ENCODE results near the gene GREB1.
A peak's percentile ranks its signal among the peaks of the same experiment; 100 is the strongest.

Gene GREB1

DNA sequence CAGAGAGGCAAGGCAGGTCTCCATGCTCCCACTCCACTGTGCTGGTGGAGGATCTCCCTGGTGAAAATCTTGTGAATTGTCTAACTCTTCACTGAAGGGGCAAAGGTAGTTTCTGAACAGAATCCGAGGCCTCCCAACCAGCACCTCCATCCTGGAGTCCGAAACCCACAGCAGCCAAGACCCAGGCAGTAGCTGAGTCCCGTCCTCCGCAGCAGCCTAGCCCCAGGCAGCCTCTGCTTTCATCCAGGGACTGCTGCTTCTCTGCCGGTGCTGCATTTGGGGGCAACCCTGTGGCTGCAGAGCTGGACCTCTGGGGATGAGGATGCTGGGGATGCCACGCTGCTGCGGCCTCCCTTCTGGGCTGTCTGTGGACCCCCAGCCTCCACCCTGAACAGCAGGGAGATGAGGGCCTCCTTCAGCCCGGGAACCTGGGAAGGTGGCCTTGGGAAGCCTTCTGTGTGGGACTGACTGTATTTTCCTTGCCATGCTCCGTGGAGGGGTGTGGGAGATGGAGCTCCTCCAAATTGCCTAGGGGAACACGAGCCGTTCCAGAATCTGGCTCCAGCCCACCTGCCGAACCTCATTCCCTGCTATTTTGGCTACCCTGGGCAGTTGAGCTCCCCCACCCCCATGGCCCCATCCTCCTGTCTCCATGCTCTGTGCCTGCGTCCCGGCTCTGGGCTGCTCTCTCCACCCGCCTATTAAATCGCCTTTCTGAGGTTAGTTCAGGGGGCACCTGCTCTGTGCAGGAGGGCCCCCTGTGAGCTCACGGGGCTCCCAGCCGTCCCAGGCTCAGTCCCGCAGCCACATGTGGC is 48.2 kb downstream of the GREB1 start:
- DNase-seq, result no peak

DNA sequence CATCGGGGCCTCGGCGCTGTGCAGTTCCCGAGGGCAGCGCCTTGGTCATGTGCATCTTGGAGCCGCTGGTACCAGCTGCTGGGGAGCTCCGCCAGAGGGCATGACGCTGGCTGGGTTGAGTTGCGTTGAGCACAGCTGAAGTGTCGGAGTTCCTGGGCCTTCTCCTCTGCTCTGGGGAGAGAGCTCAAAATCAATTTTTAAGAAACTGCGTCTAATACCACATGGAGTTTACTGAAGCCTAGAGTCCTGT is 48.7 kb downstream of the GREB1 start:
- no peak for DNase-seq

DNA sequence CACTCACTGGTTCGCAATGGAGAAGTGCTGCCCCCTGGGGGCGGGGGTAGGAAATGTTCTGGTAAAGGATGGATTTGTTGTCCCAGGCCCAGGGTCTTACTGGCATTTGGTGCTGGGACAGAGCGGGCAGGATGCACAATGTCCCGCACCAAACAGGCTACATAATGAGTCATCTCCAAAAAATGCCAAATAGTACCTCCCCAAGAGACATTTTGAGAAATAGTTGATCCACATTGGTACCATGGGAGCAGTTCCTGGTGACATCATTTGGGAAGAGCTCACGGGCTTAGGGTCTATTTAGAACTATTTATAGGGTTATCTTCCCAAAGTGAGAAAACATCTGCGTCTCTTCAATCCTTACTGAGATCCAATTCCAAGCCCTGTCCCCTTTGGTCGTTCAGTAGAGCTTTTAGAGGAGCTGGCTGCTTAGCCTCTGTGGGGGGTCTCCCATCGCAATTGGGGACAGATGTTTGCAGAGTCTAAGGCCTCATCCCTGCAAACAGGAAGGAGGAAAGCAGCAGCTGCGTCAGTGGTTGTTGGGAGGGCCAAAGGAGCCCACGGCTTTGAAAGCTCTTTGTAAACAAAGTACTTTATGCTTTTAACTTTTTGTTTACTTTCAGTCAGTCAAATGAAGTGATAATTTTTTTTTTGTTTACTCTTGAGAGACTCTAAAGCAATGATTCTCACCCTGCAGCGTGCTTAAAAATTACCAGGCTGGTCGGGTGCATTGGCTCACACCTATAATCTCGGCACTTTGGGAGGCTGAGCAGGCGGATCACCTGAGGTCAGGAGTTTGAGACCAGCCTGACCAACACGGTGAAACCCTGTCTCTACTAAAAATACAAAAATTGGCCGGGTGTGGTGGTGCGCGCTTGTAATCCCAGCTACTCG is 49.3 kb downstream of the GREB1 start:
- peak; percentile 66 for DNase-seq

DNA sequence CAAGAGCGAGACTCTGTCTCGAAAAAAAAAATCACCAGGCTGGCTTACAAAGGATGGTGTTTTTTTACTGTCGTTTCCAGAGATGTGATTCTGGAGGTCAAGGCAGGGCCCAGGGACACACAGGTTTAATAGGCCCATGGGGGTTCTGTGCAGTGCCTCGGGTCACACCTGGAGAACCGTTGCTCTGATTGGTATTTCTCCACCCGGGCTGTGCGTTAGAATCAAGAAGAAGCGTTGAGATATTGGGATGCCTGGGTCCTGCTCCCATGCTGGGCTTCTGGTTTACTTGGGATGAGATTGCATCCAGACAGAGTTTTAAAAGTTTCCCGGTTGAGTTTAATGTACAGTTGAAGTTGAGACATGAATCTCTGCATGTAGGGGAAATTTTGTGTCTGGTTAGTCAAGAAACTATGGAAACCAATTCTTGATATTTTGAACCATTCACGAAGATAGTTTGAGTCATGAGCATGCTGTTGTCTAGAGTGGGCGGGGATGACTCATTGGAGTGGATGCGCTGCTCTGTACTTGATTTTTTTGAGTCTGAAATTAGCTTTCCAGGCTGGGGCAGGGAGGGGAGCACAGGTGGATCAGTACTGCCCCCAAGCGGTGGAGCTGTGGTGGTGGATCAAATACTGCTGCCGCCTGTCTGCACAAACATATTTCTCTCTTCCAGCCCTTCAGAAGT is 50.1 kb downstream of the GREB1 start:
- peak; percentile 78 for DNase-seq

DNA sequence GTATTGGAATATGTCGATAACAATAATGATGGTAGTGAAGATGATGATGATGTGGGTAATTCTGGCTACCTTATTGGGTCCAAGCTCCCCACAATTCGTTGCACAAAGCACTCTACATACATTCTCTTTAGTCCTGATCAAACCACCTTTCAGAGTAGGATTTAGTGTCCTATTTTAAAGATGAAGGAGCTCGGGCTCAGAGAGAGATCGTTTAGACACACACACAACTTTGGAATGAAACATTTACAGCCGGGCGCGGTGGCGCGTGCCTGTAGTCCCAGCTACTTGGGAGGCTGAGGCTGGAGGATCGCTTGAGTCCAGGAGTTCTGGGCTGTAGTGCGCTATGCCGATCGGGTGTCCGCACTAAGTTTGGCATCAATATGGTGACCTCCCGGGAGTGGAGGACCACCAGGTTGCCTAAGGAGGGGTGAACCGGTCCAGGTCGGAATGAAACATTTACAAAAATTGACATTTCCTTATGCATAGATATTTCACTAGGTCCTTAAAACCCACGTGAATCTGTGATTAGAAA is 50.7 kb downstream of the GREB1 start:
- no peak for DNase-seq

DNA sequence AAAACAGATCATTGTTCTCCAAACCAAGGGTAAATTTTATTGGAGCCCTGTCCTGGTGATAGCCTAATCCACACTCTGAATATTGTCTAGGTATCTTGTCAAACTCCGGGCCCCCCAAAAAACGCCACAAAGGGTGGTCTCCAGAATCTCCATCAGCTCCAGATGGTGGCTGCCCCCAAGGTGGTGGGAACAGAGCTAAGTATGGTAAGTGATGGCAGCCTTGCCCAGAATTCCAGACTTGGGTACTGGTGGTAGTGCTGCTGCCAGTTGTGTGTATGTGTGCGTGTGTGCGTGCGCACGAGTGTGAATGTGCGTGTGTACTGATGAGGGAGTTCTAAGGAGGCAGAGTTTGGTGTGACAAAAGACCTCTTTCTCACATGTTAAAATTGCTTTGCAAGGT is 51.2 kb downstream of the GREB1 start:
- no peak for DNase-seq

DNA sequence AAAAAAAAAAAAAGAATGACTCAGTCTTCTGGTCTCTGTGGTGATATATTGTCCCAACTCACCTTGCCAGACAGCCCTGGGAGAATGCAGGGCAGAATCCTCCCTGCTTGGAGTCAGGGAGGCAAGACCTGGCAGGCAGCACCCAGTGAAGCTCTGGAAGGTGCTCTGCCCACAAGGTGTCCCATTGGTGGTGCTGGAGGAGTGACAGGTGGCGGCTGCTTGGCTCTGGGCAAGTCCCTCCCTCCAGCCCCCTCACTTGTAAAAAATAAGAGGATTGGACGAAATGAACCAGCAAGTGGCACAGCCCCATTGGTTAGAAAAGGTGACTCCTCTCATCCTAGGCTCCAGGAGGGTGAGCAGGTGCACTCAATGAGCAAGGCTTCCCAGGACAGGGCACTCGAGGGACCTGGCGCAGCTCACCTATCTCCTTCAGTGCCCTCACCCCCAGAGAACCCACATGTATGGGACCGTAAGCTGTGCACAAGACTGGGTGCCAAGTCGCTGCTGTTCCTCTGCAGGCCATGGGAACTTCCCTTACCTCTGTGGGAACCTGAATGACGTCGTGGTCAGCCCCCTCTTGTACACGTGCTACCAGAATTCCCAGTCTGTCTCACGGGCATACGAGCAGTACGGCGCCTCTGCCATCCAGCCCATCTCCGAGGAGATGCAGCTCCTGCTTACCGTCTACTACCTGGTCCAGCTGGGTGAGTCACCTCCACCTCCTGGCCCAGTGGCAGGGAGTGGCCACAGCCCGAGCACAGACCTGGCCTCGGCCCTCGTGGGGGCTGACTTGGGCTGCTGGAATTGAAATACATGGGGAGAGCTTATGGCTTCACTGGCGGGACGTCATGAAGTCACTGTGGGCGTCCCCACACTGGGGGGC is 54.6 kb downstream of the GREB1 start:
- DNase-seq, result no peak

DNA sequence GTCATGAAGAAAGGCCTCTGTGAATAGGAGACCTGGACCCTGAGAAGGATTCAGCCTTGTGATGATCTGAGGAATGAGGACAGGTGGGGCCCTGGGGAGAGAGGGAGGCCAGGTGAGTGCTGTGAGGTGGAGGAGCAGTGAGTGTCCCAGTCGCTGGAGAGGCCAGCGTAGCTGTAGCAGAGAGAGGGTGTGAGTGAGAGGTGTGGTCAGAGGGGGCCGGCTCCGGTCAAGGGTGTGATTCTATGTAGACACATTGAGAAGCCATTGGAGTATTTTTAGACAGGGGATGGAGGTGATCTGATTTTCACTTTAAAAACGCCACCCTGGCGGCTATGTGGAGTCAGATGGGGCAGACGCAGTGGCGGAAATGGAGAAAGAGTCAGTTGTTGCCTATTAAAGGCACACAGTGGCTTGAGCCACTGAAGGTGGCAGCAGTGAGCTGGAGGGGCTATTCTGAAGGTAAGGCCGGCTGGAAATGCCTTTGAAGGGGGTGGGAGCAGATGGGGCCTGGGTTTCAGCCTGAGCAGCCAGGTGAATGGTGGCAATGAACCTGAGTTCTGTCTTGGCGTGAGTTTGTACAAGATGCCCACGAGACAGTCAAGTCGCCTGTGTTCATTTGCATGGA is 55.6 kb downstream of the GREB1 start:
- DNase-seq, result peak; percentile 26

DNA sequence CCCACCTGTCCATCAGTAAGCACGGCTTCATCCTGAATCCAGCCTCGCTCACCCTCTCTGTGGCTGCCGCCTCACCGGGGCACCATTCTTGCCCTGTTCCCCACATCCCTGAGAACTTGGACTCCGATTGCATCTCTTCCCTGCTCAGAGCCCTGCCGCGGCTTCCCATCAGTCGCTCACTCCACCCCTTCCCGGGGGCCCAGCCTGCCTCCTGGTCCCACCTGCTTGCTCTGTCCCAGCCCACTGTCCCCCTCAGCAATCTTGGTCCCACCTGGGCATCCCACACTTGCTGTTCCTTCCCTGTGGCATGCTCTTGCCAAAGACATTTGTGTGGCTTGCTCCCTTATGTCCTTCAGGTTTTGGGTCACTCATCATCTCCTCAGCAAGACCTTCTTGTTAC is 56.3 kb downstream of the GREB1 start:
- no peak for DNase-seq

DNA sequence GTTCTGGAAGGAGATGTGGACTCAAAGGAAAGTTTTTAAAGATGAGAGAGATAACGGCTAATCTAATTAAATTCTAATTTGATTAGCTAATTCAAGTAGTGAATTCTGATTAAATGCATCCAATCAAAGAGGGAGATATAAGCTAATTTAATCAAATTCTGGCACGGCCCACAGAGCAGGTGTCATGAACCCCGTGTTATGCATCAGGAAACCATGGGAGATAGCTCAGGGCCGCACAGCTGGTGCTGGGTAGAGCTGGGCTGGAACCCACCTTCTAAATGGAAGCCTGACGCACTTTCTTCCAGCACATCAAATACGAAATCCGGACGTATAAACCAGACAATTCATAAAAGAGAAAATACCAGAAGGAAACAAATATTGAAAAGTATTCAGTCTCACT is 57.2 kb downstream of the GREB1 start:
- no peak for DNase-seq

DNA sequence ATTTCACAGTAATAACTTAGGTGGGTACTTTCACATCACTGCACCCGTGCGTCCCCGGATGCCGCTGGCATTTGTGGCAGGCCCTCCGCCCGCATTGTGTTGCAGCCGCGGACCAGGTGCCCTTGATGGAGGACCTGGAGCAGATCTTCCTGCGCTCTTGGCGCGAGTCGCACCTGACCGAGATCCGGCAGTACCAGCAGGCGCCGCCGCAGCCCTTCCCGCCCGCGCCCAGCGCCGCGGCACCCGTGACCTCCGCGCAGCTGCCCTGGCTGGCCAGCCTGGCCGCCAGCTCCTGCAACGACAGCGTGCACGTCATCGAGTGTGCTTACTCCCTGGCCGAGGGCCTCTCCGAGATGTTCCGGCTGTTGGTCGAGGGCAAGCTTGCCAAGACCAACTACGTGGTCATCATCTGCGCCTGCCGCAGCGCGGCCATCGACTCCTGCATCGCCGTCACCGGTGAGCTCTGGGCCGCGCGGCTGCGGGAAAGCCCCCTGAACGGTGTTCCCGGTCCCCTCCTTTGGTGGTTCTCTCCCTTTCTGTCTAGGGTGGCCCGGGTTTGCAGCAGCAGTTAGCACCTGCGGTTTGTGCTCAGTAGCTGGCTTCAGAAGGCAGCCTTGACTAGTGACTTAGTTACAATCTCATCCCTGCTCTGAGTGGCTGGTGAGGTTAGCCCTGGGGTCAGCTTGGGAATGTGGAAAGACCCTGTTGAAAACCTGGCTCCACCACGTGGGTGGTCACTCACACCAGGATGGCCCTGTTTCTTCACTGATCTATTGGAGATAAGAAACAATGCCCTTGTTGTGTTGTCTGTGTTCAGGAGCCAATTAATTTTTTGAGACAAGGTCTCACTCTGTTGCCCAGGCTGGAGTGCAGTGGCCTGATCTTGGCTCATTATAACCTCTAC is 59.1 kb downstream of the GREB1 start:
- no peak for DNase-seq

DNA sequence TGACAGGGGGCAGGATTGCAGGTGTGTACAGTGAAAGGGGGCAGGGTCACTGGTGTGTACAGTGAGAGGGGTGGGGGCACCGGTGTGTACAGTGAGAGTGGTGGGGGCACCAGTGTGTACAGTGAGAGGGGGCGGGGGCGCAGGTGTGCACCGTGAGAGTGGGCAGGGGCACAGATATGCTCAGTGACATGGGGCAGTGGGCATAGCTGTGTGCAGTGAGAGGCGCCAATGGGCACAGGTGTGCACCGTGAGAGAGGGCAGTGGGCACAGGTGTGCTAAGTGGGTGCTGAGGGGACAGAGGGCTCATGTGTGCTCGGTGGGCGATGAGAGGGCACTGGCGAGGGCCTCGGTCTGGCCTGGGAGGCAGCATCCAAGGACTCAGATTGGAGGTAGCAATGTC is 63.0 kb downstream of the GREB1 start:
- DNase-seq, result no peak

DNA sequence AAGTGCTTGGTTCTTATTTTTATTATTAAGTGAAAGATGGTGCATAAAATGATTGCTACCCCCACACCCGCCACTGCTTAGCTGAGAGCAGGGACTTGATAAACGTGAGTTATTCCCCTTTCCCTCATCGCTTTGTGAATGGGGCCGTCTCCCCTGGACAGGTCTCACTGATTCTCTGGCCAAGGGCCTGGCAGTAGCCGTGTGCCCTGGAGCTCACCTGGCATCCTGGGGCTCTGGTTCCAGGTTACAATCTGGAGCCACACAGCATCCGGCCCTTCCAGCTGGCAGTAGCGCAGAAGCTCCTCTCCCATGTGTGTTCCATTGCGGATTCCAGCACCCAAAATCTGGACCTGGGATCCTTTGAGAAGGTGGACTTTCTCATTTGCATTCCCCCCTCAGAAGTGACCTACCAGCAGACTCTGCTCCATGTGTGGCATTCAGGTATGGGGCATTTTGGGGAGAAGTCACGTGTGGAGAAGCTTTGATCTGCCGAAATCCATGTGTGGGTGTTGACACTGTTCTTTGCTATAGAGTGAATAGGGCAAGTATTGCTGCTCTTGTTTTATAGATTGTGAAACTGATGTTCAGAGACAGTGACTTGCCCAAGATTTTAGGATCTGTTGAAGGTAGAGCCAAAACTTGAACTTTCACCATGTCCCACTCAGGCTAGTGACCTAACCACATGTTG is 63.8 kb downstream of the GREB1 start:
- DNase-seq, result no peak

DNA sequence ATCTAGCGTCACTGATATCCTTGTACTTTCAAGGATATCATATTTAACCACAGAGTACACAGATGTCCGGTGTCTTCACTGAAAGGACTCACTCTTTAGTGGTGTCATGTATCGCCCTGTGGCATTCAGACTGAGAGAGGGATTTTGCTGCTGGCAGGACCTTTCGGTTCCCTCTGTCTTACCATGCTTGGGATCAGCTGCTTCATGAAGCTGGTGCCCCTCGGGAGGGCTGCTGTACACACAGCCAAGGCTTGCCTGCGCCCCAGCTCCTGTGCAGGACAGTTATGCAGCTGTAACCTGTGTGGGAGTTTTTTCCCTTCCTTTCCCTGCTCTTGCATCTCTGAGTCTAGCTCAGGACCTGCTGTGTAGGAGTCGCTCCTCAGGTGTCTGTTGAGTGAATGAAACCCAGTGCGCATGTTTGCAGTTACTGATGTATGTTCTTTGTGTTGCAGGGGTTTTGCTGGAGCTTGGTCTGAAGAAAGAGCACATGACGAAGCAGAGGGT is 64.4 kb downstream of the GREB1 start:
- DNase-seq, result no peak

DNA sequence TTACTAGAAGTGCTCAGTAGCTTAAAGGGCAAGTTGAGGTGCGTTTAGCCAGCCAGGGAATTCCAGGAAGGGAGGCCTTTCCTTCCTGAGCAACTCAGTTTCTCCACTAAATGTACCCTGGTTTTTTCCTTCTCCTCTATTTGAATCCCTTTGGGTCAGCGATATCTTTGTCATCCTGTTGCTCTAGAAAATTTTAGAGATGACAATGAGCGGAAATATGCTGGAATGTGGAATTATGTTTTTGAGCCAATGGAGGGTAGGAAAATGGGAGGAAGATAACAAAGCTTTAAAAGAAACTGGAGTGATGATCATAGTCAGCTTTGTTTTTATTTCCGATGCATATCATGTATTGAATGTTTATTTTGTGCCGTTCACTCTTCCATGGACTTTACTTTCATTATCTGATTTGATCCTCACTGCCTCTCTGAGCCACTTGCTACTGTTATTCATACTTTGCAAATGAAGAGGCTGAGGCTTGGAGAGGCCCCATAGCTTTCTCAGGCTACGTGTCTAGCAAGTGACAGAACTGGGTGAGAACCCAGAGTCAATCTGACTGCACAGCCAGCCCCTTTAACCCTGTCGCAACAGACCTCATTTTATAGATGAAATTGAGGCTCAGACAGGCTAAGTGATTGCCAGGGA is 68.8 kb downstream of the GREB1 start:
- no peak for DNase-seq

DNA sequence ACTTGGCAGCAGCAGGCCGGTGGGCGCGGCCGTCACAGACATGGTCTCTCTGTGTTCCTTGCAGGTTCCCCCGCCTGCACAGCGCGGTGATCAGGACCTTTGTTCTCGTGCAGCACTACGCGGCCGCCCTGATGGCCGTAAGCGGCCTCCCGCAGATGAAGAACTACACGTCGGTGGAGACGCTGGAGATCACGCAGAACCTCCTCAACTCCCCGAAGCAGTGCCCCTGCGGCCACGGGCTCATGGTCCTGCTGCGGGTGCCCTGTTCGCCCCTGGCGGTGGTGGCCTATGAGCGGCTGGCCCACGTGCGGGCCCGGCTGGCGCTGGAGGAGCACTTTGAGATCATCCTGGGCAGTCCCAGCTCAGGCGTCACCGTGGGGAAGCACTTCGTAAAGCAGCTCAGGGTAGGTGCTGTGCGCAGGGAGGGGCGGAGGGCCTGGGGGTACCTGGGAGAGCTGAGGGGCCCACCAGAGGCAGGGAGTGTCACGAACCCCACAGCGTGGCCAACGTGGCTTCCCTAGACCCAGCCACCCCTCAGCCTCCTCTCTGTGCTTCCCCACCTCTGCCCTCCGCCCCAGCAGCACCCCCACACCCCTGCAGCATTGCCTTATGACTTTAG is 76.9 kb downstream of the GREB1 start:
- no peak for DNase-seq

DNA sequence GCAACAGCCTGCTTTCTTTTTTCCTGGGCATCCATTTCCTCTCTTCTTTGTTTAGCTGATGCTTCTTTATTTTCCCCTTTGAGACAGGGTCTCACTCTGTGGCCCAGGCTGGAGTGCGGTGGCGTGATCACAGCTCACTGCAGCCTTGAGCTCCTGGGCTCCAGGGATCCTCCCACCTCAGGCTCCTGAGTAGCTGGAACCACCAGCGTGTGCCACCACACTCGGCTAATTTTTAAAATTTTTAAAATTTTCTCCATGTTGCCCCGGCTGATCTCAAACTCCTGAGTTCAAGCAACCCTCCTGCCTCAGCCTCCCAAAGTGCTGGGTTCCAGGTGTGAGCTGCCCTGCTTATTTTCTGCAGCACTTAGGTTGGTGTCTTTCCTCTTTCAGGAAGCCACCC is 77.4 kb downstream of the GREB1 start:
- DNase-seq, result no peak

DNA sequence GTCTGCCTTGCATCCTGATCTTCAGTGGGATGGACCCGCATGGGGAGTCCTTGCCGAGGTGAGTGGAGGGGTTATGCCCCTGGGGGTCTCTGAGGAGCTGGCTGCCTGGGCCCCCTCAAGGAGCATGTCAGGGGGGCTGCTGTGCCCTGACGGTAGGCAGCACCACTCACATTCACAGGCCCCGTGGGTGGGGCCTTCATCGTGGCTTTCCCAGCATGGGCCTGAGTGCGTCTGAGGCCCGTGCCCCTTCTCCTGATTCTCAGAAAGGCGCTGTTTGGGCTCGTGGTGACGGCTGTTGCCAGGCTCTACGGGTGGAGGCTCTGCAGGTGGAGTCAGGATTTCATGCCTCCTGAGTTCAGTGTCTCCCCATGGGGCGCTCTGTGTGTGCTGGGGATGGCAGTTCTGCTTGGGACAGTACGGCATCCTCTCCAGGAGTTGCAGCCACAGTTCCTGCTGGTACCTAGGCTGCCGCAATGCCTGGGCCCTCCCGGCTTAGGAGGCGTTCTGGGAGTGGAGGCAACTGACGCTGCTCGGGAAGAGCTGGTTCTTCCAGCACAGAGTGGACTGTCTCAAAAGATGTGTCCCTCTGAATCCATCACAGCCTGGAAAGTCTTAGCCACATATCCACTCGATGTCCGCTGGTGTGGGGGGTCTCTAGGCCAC is 78.8 kb downstream of the GREB1 start:
- no peak for DNase-seq

DNA sequence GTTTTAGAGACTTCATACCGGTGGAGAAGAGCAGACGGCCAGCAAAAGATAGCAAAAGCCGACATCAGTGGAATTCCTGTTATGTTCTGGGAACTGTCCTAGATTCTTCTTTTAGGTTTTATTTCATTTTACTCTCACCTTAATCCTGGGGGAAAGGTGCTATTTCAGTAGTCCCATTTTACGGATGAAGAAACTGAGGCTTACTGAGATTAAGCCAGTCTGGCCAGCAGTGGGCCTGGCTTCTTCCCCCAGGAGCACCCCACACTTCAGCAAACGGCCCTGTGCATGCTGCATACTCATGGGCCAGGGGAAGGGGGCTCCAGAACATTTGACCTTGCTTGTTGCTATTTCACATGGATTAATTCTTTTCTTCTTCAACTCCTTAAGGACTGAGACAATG is 79.5 kb downstream of the GREB1 start:
- no peak for DNase-seq
